Stimulated activated CD4-positive, alpha-beta T cell treated with anti-CD3 and anti-CD28 coated beads, Interleukin-4, amount 100 ng/mL, for 1 hour (primary cell): Measurements from ENCODE around the gene RPN1.
A peak's percentile ranks its signal among the peaks of the same experiment; 100 is the strongest.
"Not testable (repeated sequence)": the region's sequence is repeated elsewhere in the genome, so short reads cannot be mapped to it uniquely, and the experiment has no call there.

Experiments
- DNase-seq: peaks from one replicate; pipeline ENCODE4 v3.0.0-alpha.2; 2020

RPN1 gene

DNA sequence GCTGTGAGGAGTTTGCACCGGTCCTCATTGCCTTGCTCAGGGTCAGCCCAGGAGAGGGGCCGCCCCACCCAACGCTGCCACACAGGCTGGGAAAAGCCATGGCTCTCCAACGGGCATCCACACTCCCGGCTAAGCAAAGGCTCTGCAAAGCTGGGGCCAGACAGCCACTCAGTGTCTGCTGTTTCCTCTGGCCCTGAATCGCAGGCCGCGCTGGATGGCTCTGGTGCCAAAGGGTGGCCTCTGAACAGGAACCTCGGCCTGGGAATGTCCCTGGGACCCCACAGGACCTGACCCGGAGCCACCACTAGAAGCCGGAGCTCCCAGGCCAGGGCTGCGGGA is 42.9 kb downstream of the RPN1 start:
- no peak for DNase-seq

GRCh38 chr3:128606094-128606493 is 44.5 kb downstream of the RPN1 start:
- no peak for DNase-seq

- DNase-seq, result no peak
Measured at GRCh38 chr3:128605091-128606046, 45.2 kb downstream of the RPN1 start.

GRCh38 chr3:128603811-128604775 is 46.5 kb downstream of the RPN1 start:
- DNase-seq, result no peak

GRCh38 chr3:128603313-128603712 is 47.3 kb downstream of the RPN1 start:
- DNase-seq, result no peak

GRCh38 chr3:128598884-128599664 is 51.5 kb downstream of the RPN1 start:
- no peak for DNase-seq

GRCh38 chr3:128597900-128598299 is 52.7 kb downstream of the RPN1 start:
- no peak for DNase-seq

GRCh38 chr3:128592864-128593263 is 57.8 kb downstream of the RPN1 start:
- DNase-seq, result no peak

GRCh38 chr3:128591738-128592426 is 58.7 kb downstream of the RPN1 start:
- no peak for DNase-seq

- no peak for DNase-seq
Measured at GRCh38 chr3:128590948-128591347, 59.7 kb downstream of the RPN1 start.

GRCh38 chr3:128589985-128590384 is 60.6 kb downstream of the RPN1 start:
- not testable (repeated sequence) for DNase-seq

DNA sequence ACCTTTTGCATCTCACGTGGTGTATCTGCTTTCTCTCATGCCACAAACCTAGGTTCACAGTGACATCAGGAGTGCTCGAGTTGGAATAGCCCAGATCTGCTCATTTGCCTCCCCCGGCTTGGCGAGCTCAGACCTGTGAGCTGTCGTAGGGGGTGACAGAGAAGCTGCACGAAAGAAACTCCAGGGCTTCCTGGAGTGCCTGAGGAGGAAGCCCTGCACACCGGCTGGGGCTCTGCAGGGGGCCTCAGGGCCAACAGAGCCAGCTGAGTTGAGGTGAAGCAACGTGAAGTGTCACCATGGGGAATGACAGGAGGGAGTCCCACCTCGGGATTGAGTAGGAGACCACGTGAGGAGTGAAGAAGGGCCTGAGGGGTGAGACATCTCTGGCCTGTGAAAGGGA is 62.5 kb downstream of the RPN1 start:
- DNase-seq, result no peak

DNA sequence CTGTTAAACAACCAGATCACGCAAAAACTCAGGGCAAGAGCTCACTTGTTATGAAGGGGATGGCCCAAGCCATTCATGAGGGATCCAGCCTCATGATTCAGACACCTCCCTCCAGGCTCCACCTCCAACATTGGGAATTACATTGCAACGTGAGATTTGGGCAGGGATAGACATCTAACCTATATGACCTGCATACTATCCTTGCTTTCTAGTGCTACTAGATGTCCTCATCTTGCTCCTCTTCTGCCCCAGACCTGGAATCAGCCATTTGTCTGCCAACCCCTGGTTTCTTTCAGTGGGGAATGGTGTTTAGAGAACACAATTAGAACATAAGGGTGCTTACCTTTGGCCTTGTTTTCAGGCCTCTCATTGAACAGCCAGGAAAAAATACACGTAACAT is 63.2 kb downstream of the RPN1 start:
- no peak for DNase-seq

DNA sequence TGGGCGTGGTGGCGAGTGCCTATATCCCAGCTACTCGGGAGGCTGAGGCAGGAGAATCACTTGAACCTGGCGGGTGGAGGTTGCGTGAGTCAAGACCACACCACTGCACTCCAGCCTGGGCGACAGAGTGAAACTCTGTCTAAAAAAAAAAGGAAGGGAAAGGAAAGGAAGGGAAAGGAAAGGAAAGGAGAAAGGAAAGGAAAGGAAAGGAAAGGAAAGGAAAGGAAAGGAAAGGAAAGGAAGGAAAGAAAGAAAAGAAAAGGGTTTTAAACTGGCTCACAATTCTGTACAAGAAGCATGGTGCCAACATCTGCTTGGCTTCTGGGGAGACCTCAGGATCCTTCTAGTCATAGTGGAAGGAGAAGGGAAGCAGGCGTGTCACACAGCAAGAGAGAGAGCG is 63.7 kb downstream of the RPN1 start:
- not testable (repeated sequence) for DNase-seq

GRCh38 chr3:128586391-128586790 is 64.2 kb downstream of the RPN1 start:
- DNase-seq, result not testable (repeated sequence)

GRCh38 chr3:128585974-128586373 is 64.6 kb downstream of the RPN1 start:
- DNase-seq, result no peak

GRCh38 chr3:128585189-128585588 is 65.4 kb downstream of the RPN1 start:
- no peak for DNase-seq

DNA sequence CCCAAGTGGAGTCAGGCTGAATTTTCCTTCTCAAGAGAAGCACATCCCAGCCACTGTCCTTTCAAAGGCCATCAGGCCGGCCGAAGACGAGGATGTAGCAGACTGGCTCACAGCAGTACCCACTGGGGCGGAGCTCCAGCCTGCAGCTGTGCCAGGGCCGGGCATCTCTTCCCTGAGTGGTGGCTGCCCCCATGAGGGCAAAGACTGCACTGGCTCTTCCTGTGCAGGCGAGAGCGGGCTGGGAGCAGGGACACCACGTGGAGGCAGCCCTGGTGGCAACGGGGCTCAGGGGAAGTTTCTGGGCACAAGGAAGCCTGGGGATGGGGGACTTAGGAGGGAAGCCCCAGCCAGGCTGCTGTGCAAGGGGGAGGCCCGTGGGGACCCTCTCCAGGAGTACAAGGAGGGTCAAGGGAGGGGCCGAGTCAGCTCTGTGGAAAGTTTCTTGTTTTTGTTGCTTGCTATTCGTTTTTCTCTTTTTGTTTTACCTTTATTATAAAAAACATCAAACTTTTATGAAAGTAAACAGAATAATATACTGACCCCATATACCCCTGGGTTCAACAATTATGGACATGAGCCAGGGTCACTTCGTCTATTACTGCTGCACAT is 66.1 kb downstream of the RPN1 start:
- DNase-seq, result peak; percentile 35

- no peak for DNase-seq
Measured at GRCh38 chr3:128581566-128581965, 69.1 kb downstream of the RPN1 start.

GRCh38 chr3:128579927-128580326 is 70.7 kb downstream of the RPN1 start:
- no peak for DNase-seq

DNA sequence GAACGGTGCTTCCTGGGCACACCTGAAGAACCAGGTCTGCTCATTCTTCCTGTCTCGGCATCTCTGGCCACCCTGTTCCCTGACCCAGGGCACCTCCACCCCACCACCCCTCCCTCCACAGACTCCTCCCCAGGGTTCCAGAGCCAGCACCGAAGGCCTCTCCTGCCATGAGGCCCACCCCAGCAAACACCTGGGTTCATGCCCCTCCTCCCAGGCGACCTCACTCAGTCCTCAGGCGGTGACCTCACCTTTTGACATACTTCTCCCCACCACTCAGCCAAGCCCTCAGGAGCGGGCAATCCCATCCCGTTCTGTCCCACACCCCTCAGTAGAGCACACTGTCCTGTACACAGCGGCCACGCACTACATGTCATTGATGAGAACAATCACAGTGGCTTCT is 72.3 kb downstream of the RPN1 start:
- no peak for DNase-seq

DNA sequence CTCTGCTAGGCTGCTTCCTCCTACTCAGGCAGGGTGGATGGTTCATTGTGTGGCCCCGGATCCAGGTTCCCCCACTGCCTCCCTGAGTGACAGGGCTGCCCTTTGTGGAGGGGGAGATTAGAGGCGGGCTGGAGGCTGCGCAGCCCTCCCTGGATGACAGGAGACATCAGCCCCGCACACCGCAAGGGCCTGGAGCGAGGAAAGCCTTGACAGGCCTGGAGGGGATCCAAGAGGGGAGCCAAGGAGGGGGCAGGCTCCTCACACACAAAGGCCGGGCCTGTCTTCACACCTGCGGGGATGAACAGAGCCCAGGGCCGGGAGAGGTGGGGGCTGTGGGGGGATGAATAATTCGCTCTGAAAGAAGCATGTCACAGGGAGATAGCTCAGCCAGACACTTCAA is 72.9 kb downstream of the RPN1 start:
- DNase-seq, result no peak
